Frontal cortex (tissue), 4 donors: ENCODE measurements around the gene VPS37C. TPM values are rescaled to one million over a fixed set of nuclear protein-coding genes. Genes with fewer than 3 reads are reported as not detected.
A peak's percentile ranks its signal among the peaks of the same experiment; 100 is the strongest.
"Not testable (repeated sequence)": the region's sequence is repeated elsewhere in the genome, so short reads cannot be mapped to it uniquely, and the experiment has no call there.

Experiments
- DNase-seq, 2 donors: peaks; one replicate each; pipeline ENCODE4 v3.0.0; 2012; ENCODE audit warnings: low spot score in 2 of 2
- FAIRE-seq: peaks from 2 replicates; lab custom pipeline; 2012; peaks lifted over from hg19 to GRCh38; lab: Jason Lieb, UNC
- total RNA-seq: library from RNA; depleted of rRNA; stranded (reverse); fragments of >200 nt; gene quantifications from one replicate; pipeline ENCODE4 v1.2.3, GENCODE V29; 2014
- donor health status: control.
- donor health status: control.
- donor health status: control.

Gene VPS37C
- 4.5 TPM for total RNA-seq

DNA sequence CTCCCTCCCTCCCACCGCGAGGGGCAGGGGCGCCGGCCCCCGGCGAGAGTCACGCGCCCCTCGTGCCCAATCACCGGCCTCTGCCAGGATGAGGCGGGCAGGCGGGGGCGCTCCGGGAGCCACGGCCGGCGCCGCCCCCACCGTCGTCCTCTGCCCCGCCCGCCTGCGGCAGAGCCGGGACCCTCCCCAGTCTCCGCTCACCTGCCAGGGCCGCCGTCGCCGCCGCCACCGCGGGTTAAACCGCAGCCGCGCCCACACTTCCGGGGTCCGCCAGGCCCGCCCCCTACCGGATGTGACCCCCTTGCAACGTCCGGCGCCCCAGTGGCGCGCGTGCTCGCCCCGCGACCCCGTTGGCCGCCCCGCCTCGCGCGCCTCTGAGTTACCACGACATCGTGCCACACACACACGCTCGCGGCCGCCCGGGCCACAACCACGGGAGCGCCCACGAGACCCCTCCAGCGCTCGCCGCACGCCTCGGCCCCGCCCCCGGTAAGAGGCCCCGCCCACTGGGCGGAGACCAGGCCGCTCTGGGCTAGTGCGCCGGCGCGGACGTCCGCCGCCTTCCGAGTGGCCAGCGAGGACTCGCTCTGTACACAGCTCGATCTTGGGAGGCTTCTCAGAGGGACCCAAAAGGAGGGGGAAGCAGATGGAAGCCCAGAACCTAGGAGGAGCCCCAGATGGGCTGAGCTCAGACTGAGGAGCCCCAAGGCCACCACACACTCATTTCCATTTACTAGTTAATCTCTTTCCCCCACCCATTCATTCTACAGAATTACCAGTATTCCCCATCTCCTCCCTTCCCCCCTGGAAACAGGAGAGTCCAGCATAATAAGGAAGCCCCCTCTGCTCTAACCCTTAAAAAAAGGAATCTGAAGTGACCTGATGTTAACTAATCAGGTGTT lies at the start of gene VPS37C:
VPS37C (minus strand) TSS at position 237 of the 902 bp plus-strand sequence. CDS start 22,597 bp downstream, outside the sequence.
- DNase-seq = peak; percentile 98
- FAIRE-seq = no peak

DNA sequence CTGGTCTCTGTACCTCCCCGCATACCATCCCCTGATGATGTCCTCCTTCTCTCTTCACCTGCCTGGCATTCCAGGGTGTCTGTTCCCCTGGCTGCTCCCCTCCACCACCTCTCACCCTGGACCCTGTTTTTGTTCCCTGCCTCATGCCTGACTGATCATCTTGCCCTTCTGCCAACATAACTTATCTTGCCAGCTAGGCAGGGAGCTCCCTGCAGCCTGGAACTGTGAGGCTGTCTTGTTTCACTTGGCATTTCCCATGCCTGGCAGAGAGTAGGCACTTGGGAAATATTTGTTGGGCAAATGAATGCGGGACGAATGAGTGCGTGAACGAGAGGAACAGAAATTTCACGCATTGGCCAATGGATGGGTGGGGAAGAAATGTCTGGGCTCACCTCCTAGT lies 49.4 kb upstream of the VPS37C start:
- FAIRE-seq, DNase-seq: not testable (repeated sequence)

DNA sequence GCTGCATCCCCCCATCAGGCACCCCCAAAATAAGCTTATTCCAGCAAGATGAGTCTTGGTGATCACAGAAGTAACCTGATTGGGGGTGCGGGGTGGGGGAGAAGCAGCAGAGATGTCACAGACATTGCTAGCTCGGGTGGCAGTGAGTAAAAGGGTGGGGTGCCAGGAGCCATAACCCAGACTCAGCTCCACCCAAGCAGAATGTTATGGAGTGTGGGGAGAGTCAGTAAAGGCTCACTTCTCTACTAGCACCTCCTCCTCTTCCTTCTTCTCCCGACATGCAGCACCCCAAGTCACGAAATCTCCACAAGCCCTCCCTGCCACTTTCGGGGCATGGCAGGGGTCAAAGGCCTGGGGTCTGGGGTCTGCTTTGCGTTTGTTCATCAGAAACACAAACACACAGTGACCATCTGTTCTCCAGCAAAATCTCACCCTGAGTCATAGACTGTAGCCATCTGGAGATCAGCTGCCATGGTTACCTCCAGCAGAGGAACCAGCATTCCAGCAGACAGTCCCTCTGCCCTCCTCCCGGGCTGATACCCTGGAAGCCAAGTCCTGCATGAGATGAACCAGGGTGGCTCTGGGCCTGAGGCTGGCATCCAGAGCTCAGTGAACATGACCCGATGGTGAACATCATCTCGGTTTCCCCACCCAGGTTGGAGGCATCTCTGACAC lies 46.5 kb upstream of the VPS37C start:
- FAIRE-seq, DNase-seq: not testable (repeated sequence)

DNA sequence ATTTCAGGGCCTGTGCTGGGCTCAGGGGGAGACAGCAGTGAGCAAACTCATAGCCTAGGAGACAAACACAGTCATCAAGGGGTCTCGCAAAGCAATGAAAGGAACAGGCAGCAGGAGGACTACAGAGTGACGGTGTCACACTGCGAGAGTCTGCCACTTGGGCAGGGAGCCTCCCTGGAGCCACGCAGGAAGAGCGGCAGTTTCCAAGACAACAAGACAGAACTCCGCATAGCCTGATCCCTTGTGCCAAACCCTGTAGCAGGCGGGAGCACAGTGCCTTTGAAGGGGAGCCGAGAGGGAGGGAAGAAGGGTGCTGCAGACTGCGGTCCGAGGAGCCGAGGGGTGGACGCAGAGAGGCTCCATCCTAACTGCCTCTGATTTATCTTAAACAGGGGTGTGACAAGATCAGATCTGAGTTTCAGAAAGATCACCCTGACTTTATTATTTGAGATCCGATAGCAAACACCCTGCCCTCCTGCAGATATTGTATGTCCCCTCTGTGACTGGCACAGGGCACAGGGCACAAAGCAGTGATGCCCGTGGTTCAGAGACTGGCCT lies 43.4 kb upstream of the VPS37C start:
- not testable (repeated sequence) for DNase-seq, FAIRE-seq

DNA sequence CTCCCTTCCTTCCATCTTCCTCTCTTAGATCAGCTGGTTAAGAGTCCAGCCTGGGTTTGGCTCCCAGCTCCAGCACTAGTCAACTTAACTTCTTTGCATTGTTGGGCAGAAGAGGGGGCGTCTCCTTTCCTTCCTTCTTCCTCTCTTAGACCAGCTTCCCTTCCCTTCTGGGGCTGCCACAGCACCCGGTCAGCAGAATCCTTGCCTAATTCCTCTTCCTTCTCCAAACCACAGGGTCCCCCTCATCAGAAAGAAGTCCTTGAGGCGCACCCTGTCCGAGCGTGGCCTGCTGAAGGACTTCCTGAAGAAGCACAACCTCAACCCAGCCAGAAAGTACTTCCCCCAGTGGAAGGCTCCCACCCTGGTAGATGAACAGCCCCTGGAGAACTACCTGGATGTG lies 42.6 kb upstream of the VPS37C start:
- not testable (repeated sequence) for FAIRE-seq, DNase-seq

DNA sequence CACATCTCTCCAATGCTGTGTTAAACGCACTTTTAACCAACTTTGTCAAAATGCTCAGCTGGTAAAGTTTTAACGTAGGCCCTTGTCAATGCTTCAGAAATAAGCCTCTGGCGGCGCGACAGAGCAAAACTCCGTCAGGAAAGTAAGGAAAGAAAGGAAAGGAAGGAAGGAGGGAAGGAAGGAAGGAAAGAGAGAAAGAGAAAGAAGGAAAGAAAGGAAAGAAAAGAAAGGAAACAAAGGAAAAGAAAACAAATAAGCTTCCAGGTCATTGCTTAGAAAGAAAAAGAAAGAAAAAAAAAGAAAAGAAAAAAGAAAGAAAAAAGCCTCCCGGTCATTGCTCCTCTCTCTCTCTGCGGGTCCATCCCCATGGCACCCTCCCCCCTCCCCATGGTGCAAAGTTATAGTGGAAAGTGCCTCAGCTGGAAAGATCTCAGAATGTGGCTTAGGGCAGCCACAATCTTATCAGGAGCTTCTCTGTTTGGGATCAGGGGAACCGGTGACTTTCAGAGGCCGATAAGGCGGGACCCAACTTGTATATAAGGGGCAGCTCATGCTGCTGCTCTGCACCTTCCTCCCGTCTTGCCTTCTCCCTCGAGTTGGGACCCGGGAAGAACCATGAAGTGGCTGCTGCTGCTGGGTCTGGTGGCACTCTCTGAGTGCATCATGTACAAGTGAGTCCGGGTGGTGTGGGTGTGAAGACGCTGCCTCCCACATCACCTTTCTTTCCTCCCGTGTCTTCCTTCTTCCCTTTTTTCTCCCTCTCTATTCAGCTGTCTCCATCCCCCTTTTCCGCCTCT lies 41.9 kb upstream of the VPS37C start, which contains the start of gene PGA3:
PGA3 (plus strand) TSS at position 566 of the 797 bp plus-strand sequence; CDS start at position 616, 50 bp downstream.
- not testable (repeated sequence) for DNase-seq, FAIRE-seq

DNA sequence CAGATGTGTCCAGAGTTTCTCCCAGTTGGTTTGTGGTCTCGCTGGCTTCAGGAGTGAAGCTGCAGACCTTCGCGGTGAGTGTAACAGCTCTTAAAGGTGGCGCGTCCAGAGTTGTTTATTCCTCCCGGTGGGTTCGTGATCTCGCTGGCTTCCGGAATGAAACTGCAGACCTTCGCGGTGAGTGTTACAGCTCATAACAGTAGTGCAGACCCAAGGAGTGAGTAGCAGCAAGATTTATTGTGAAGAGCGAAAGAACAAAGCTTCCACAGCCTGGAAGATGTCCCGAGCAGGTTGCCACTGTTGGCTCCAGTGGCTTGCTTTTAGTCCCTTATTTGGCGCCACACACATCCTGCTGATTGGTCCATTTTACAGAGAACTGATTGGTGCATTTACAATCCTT lies 40.2 kb upstream of the VPS37C start:
- no peak for FAIRE-seq

DNA sequence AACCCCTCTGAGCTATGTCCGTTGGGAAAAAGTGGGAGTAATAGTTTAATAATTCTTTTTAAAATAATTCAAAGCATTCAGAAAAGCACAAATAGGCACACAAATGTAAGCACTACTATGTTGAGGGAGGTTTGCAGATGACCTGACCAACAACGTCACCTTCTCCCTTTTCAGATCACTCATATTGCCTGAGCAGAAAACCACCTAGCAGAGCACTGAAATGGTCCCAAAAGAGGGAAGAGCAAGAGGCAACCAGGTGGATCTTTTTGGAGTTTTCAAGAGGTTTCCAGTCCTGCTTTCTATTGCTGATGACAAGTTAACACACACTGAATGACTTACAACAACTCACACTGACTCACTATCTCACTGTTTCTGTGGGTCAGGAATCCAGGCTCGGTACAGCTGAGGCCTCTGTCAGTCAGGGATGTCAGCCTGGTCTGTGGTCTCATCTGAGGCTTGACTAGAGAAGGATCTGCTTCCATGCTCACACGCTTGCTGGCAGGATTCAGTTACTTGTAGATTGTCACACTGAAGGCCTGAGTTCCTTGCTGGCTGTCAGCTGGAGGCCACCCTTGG lies 37.8 kb upstream of the VPS37C start:
- FAIRE-seq = no peak
- DNase-seq = no peak

More for the DNA sequence above, 40.2 kb upstream of the VPS37C start:
- DNase-seq = no peak

DNA sequence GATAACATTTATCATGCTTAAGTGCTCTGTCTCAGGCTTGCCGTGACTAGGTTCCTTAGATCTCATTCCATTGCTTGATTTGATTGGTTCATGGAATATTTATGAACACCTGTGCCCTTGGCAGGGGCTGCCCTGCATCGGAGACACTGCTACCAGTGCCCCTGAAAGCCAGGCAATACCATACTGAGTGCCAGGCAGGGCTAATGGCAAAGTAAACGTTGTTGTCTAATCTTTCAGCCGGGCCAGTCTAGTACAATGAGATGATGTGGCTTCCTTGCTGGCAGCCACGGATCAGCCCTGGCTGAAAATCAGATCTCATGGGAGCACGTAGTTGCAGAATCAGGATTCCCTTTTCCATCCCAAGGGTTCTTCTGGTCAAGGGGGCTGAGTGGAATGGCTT lies 37.1 kb upstream of the VPS37C start:
- FAIRE-seq (no peak), DNase-seq (no peak)

DNA sequence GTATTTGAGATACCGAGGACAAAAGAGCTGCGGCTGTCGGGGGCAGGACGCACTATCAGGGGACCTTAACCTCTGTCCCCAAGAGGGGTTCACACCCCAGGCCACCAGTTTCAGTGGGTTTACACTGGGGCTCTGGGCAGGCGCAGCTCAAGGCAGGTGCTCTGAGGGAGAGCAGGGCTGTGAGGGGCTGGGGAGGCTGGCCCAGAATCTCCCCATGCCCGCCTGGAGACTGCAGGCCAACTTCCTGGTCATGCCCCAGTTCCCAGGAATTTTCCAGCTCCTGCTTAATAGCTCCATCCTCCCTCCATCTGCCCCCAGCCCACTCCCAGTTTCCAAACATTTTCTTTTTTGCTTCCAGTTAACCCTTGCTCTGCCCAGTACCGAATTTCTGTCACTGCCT lies 34.5 kb upstream of the VPS37C start:
- FAIRE-seq (no peak), DNase-seq (no peak)

DNA sequence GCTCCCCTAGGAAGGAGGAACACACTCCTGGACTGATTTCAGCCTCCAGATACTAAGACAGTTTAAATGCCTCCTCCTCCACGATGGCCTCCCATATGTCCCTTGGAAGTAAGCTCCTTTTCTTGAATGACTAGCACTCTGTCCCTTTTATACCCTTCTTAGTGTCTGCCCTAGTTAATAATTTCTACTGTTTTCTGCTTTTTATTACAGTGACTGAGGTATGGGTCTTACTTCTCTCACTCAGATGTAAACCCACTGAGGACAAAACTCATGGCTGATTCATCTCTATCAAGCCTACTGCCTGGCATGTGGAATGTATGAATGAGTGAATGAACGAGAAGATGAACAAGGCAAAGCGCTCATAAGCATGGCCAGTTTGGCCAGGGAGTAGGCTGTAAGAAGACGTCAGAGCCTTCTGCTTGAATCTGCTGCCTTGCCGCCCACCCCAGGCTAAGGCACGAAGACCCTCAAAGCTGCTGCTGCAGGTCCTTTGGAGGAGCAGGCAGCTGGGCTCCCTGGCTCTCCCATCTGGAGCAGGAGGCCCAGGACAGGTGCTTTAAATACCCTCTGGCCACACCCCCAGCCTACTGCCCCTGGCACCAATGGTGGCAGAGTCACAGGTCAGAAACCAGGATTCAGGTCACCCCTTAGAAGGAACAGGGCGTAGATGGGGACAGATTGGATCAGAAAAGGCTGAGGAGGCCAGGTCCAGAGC lies 33.9 kb upstream of the VPS37C start:
- no peak for FAIRE-seq

DNA sequence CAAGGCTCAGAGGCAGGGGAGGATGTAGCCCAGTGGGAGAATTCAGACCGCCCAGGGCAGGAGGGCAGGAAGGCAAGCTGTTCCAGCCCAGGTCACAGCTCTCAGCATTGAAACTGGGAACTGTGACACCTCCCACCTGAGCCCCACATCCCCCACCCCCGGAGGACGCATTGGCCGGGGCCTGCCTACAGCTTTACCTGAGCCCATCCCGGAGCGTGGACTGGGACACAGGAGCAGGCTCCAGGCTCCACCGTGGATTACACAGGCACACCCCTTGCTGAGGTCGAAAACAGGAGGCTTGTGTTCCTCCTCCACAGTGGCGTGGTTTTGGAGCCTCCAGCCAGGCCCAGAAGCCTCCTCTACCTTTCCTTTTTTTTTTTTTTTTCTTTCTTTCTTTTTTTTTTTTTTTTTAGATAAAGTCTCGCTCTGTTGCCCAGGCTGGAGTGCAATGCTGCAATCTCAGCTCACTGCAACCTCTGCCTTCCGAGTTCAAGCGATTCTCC lies 33.0 kb upstream of the VPS37C start:
- FAIRE-seq = no peak
- DNase-seq = no peak

More for the DNA sequence above, 33.9 kb upstream of the VPS37C start:
- DNase-seq = no peak

DNA sequence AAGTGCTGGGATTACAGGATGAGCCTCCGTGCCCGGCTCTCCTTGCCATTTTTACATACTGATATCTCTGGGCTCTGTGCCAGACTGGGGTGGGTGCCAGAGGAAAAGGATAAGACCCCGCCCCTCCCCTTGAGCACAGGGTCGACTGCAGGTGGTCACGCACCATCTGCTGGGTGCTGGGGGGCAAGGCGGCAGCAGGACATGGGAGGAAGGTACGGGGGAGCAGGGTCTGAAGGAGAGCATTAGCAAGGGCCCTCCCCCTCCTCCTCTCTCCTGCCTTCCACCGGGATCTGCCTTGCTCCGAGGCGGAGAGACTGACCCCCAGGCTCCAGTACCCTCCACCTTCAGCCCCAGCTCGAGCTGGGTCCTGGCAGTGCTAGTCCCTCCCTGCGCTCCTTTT lies 32.4 kb upstream of the VPS37C start:
- FAIRE-seq = no peak
- no peak for DNase-seq

DNA sequence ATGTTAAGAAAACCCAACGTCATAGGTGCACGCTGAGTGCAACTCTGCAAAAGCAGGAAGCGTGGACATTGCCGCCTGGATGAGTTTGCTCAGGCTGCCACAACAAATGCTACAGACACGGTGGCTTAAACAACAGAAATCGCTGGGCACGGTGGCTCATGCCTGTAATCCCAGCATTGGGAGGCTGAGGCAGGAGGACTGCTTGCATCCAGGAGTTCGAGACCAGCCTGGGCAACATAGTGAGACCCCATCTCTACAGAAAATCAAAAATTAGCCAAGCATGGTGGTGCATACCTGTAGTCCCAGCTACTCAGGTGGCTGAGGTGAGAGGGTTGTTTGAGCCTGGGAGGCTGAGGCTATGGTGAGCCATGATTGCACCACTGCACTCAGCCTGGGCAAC lies 28.7 kb upstream of the VPS37C start:
- no peak for DNase-seq
- FAIRE-seq = no peak

DNA sequence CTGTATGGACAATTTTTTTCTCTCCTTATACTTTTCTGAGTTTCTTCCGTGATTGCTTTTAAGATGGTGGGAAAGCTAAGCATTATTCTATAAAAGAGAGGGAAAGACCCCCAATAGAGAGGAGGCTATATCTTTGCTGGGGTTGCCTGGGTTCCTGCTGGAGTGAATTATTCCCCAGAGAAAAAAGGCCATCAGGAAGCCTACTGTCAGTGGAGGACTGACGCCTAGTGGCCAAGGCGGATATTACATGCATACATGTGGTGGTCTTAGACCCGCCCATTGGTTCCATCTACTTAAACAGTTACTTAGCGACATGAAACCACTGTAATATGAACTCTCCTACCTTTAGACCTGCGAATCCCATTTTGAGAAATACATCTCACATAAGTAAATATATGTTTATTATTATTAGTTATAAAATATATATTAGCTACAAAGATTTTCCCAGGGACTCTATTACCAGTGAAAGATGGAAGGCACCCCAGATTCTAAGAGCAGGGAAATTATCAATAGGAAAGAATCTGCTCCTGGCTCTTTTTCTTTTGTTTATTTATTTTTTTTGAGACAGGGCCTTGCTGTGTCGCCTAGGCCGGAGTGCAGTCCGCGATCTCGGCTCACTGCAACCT lies 26.4 kb upstream of the VPS37C start:
- no peak for FAIRE-seq
- DNase-seq = peak; percentile 47 to 68

DNA sequence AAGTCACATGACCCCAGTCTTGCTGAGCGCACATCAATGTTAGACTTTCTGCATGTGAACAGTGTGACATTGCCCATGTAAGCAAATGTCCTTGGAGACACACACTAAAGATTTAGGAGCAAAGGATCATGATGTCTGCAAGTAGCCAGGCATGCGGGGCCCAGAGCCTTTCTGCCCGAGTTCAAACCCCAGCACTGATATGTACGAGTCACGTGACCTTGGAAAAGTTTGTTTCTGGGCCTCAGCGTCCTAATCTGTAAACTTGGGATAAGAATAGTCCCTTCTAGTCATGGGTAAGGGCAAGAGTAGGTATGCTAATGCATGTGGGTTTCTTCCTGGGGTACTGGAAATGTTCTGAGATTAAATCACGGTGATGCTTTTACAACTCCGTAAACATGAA lies 25.3 kb upstream of the VPS37C start:
- FAIRE-seq (no peak), DNase-seq (no peak)

DNA sequence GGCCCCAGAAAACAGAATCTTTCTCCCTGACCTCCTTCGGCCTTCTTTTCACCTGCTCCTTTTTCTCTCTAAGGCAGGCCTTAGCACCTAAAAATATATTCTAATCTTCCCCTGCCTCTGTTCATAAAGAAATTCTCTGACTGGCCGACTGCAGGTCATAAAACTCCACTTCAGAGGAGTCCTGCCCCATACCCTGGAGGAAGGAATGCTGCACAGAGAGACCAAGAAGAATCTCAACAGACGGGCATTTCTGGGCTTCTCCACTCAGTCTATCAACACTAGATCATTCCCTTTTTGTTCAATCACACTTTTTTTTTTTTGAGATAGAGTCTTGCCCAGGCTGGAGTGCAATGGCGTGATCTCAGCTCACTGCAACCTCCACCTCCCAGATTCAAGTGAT lies 22.4 kb upstream of the VPS37C start:
- no peak for FAIRE-seq
- no peak for DNase-seq

DNA sequence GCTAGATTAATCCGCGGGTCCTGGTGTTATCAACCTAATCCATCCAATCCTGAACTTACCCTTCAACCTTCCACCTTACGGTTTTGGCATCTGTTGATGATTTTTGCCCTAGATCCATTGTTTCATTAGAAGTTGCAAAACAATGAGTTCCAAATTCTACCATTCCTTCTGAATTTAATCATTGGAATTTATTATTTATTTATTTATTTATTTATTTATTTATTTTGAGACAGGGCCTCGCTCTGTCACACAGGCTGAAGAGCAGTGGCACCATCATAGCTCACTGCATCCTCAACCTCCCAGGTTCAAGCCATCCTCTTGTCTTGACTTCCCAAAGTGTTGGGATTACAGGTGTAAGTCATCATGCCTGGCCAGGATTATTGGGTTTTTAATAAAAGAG lies 20.3 kb upstream of the VPS37C start:
- FAIRE-seq = no peak

More for the DNA sequence above, 20.3 kb upstream of the VPS37C start:
- no peak for DNase-seq
